ENCODE measurements around the gene TBL3.

GRCh38 chr16:2003231-2003826 is 31.5 kb downstream of the TBL3 start:
- TF ChIP-seq ZNF513 (tag by site-specific recombination; IDR thresholded peaks at IDR 0.05) (no peak), ZNF791 (tag by site-specific recombination; IDR thresholded peaks at IDR 0.05) (no peak), ZNF391 (tag by site-specific recombination; IDR thresholded peaks at IDR 0.05; ENCODE audit: borderline replicate concordance, low read depth) (no peak), ZNF561 (tag by site-specific recombination; IDR thresholded peaks at IDR 0.05; ENCODE audit: borderline replicate concordance) (no peak), ZBTB7A (tag by site-specific recombination; IDR thresholded peaks at IDR 0.05; ENCODE audit: low read depth) (no peak), OVOL3 (tag by site-specific recombination; IDR thresholded peaks at IDR 0.05) (no peak), HOXC10 (CRISPR knock-in tag; IDR thresholded peaks at IDR 0.05) (no peak), ZNF24 (tag by site-specific recombination; IDR thresholded peaks at IDR 0.05) (no peak)
- TF ChIP-seq, protein P1, sequence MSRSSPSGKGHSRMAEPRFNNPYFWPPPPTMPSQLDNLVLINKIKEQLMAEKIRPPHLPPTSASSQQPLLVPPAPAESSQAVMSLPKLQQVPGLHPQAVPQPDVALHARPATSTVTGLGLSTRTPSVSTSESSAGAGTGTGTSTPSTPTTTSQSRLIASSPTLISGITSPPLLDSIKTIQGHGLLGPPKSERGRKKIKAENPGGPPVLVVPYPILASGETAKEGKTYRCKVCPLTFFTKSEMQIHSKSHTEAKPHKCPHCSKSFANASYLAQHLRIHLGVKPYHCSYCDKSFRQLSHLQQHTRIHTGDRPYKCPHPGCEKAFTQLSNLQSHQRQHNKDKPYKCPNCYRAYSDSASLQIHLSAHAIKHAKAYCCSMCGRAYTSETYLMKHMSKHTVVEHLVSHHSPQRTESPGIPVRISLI (tag by site-specific recombination; IDR thresholded peaks at IDR 0.05) = no peak
- TF ChIP-seq, protein P2, sequence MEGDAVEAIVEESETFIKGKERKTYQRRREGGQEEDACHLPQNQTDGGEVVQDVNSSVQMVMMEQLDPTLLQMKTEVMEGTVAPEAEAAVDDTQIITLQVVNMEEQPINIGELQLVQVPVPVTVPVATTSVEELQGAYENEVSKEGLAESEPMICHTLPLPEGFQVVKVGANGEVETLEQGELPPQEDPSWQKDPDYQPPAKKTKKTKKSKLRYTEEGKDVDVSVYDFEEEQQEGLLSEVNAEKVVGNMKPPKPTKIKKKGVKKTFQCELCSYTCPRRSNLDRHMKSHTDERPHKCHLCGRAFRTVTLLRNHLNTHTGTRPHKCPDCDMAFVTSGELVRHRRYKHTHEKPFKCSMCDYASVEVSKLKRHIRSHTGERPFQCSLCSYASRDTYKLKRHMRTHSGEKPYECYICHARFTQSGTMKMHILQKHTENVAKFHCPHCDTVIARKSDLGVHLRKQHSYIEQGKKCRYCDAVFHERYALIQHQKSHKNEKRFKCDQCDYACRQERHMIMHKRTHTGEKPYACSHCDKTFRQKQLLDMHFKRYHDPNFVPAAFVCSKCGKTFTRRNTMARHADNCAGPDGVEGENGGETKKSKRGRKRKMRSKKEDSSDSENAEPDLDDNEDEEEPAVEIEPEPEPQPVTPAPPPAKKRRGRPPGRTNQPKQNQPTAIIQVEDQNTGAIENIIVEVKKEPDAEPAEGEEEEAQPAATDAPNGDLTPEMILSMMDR (tag by site-specific recombination; IDR thresholded peaks at IDR 0.05) = no peak

All from HEK293 (cell line).